ENCODE results near the gene PBX1. TPM values are rescaled to one million over a fixed set of nuclear protein-coding genes. Genes with fewer than 3 reads are reported as not detected.

The PBX1 gene
- total RNA-seq, 1 donor from 2014 or later, result 37.4 TPM

GRCh38 chr1:164561472-164561871 is 2.5 kb downstream of the PBX1 start:
- Histone ChIP-seq H3K4me1 (no peaks in the 10 kb centered on the region), H3K27ac (peak overlapping the region; percentile 79 to 84), H3K9me3 (no peaks in the 10 kb centered on the region), H3K36me3 (no peaks in the 10 kb centered on the region), H3K4me3 (peak overlapping the region; percentile 69 to 82), H3K27me3 (no peaks in the 10 kb centered on the region)
- TF ChIP-seq CTCF (IDR thresholded peaks at IDR 0.05), result no peak
- no peak for DNase-seq (ENCODE audit: low spot score in 2 of 2)
- intact Hi-C loops (cut with DNase I), result no loop called here

GRCh38 chr1:164562061-164562460 is 3.1 kb downstream of the PBX1 start:
- Histone ChIP-seq H3K27ac (peak overlapping the region; percentile 79 to 84), H3K36me3 (no peaks in the 10 kb centered on the region), H3K9me3 (no peaks in the 10 kb centered on the region), H3K4me3 (peak overlapping the region; percentile 69 to 82), H3K4me1 (no peaks in the 10 kb centered on the region), H3K27me3 (no peaks in the 10 kb centered on the region)
- intact Hi-C loops (cut with DNase I), result no loop called here
- DNase-seq (ENCODE audit: low spot score in 2 of 2), result no peak
- no peak for TF ChIP-seq CTCF (IDR thresholded peaks at IDR 0.05)

GRCh38 chr1:164562511-164562910 is 3.5 kb downstream of the PBX1 start:
- Histone ChIP-seq H3K4me3 (peak overlapping the region; percentile 69 to 82), H3K36me3 (no peaks in the 10 kb centered on the region), H3K9me3 (no peaks in the 10 kb centered on the region), H3K27ac (peak overlapping the region; percentile 73 to 79), H3K4me1 (no peaks in the 10 kb centered on the region), H3K27me3 (no peaks in the 10 kb centered on the region)
- no peak for TF ChIP-seq CTCF (IDR thresholded peaks at IDR 0.05)
- DNase-seq (ENCODE audit: low spot score in 2 of 2), result no peak
- intact Hi-C loops (cut with DNase I), result no loop called here

- peak overlapping the region; percentile 69 to 82 for H3K4me3 ChIP-seq
- no peak for DNase-seq (ENCODE audit: low spot score in 2 of 2)
- no peak for TF ChIP-seq CTCF (IDR thresholded peaks at IDR 0.05)
- peak overlapping the region; percentile 73 to 79 for H3K27ac ChIP-seq
- intact Hi-C loops (cut with DNase I), result no loop called here
- H3K36me3 ChIP-seq, result no peaks in the 10 kb centered on the region
- peaks cover 0 to 5% of the 10 kb centered on the region in 2 donors for H3K4me1 ChIP-seq
- no peaks in the 10 kb centered on the region for H3K27me3 ChIP-seq
- H3K9me3 ChIP-seq, result no peaks in the 10 kb centered on the region
Measured at GRCh38 chr1:164562947-164563520, 4.0 kb downstream of the PBX1 start.

GRCh38 chr1:164563721-164564360 is 4.9 kb downstream of the PBX1 start:
- Histone ChIP-seq H3K27me3 (no peaks in the 10 kb centered on the region), H3K9me3 (no peaks in the 10 kb centered on the region), H3K4me3 (peak overlapping the region; percentile 69 to 82), H3K27ac (peak overlapping the region; percentile 73 to 79), H3K4me1 (peaks cover 0 to 7% of the 10 kb centered on the region in 2 donors), H3K36me3 (no peaks in the 10 kb centered on the region)
- intact Hi-C loops (cut with DNase I), result no loop called here
- no peak for DNase-seq (ENCODE audit: low spot score in 2 of 2)
- no peak for TF ChIP-seq CTCF (IDR thresholded peaks at IDR 0.05)

All from ascending aorta (tissue), 2 donors.